K562 (cell line): ENCODE measurements around the gene PGGHG. TPM values are rescaled to one million over a fixed set of nuclear protein-coding genes. Genes with fewer than 3 reads are reported as not detected.
A peak's percentile ranks its signal among the peaks of the same experiment; 100 is the strongest.

Experiments
- HOXB6 ChIP-seq: fragments of 250-450 bp; sonication (Bioruptor Pico); IDR thresholded peaks from 2 replicates; pipeline ENCODE4 v1.5.1; 2022; ENCODE audit warnings: mild to moderate bottlenecking, borderline replicate concordance
- MBD2 ChIP-seq: sonication (generic); IDR thresholded peaks from 2 replicates; pipeline ENCODE4 v1.6.1; 2016; ENCODE audit warnings: low read depth, borderline replicate concordance
- MYBL2 ChIP-seq, 2 experiments: fragments of 450-650 bp in 1 of 2; sonication (generic) in 1 of 2; formaldehyde crosslinking in 1 of 2; IDR thresholded peaks; 2 replicates each; pipeline versions ENCODE4 v1.6.1 to v1.8.1; 2017 to 2022; ENCODE audit warnings: borderline replicate concordance in 1 of 2, inconsistent platforms in 1 of 2, low read depth in 1 of 2, mild to moderate bottlenecking in 1 of 2, missing genetic modification reagents in 1 of 2, moderate library complexity in 1 of 2
- RERE ChIP-seq: sonication (generic); formaldehyde crosslinking; IDR thresholded peaks from 2 replicates; pipeline ENCODE4 v1.8.0; 2023; ENCODE audit warnings: missing genetic modification reagents, mild to moderate bottlenecking, borderline replicate concordance
- SOX6 ChIP-seq: fragments of 450-650 bp; IDR thresholded peaks from 2 replicates; pipeline ENCODE4 v1.6.1; 2014; ENCODE audit warnings: mild to moderate bottlenecking
- SP1 ChIP-seq: sonication (generic); formaldehyde crosslinking; IDR thresholded peaks from 2 replicates; pipeline ENCODE4 v1.8.1; 2022; ENCODE audit warnings: mild to moderate bottlenecking, missing genetic modification reagents
- SRSF3 ChIP-seq: fragments of 200-400 bp; formaldehyde crosslinking; IDR thresholded peaks from 2 replicates; pipeline ENCODE4 v1.6.1; 2016; ENCODE audit warnings: mild to moderate bottlenecking, low read length, moderate library complexity; ENCODE audit not compliant: insufficient read depth
- THAP7 ChIP-seq: fragments of 250-450 bp; sonication (Bioruptor Pico); IDR thresholded peaks from 2 replicates; pipeline ENCODE4 v1.5.0; 2021
- UBTF ChIP-seq, 2 experiments: IDR thresholded peaks; 2 replicates each; pipeline ENCODE4 v1.6.1; 2012; ENCODE audit warnings: improper control_type of control experiment in 2 of 2, low read depth in 2 of 2, low read length in 2 of 2, borderline replicate concordance in 1 of 2
- ZBTB49 ChIP-seq: sonication (generic); formaldehyde crosslinking; IDR thresholded peaks from 2 replicates; pipeline ENCODE4 v1.8.0; 2022; ENCODE audit warnings: missing genetic modification reagents, mild to moderate bottlenecking, borderline replicate concordance
- ZC3H4 ChIP-seq: sonication (generic); formaldehyde crosslinking; IDR thresholded peaks from 2 replicates; pipeline ENCODE4 v1.9.0; 2021; ENCODE audit warnings: missing genetic modification reagents, borderline replicate concordance
- ZFP91 ChIP-seq: sonication (generic); formaldehyde crosslinking; IDR thresholded peaks from 2 replicates; pipeline ENCODE4 v1.8.0; 2022; ENCODE audit warnings: mild to moderate bottlenecking, missing genetic modification reagents
- ZNF431 ChIP-seq: sonication (generic); formaldehyde crosslinking; IDR thresholded peaks from 2 replicates; pipeline ENCODE4 v1.8.0; 2022; ENCODE audit warnings: mild to moderate bottlenecking, missing genetic modification reagents
- polyA plus RNA-seq, 8 experiments: library from polyadenylated mRNA; depleted of rRNA in 4 of 8; stranded (reverse) in 5 of 8; unstranded in 3 of 8; fragments of >200 nt; fragmentation: Nextera tagmentation in 2 of 8; fragmentation: Illumina TruSeq in 1 of 8; extraction: Ambion mirVana in 2 of 8; extraction: Trizol in 1 of 8; gene quantifications; 2 replicates each; pipeline versions ENCODE4 v1.2.1 to v1.2.3, GENCODE V29; 2011 to 2014; ENCODE audit warnings: inconsistent platforms in 1 of 8, missing spikeins in 1 of 8
- total RNA-seq, 7 experiments: library from RNA; depleted of rRNA in 6 of 7; stranded (reverse); fragments of >200 nt in 6 of 7; fragmentation: Illumina TruSeq in 2 of 7; extraction: Trizol in 2 of 7; gene quantifications; 2 replicates each; pipeline versions ENCODE4 v1.2.1 to v1.2.3, GENCODE V29; 2011 to 2021; ENCODE audit warnings: low replicate concordance in 1 of 7

Gene PGGHG
- total and polyA plus RNA-seq, 9 of the 15 experiments (the other 6 are each of a cell fraction or from before 2014, with no cell fraction given) = 0.38 to 85.1 (median 18.1) TPM

- no peak for TF ChIP-seq ZFP91 (CRISPR knock-in tag)
- no peak; the same call in 1 of the 2 replicates for TF ChIP-seq THAP7 (CRISPR knock-in tag)
- TF ChIP-seq ZC3H4 (CRISPR knock-in tag) = no peak
- TF ChIP-seq HOXB6 = no peak
- 0 out of 2 replicates have a peak, but pooled peaks have one; percentile 29 for TF ChIP-seq MBD2
- no peak for TF ChIP-seq ZBTB49 (CRISPR knock-in tag)
- peak; percentile 17; the same call in 1 of the 2 replicates for TF ChIP-seq SRSF3
- TF ChIP-seq ZNF431 (CRISPR knock-in tag) = peak; percentile 66; the same call in 1 of the 2 replicates
- no peak for TF ChIP-seq RERE (CRISPR knock-in tag)
- peak in 1 of 2 experiments; percentile 73; a peak in 2 of 4 replicates for TF ChIP-seq UBTF (IDR thresholded peaks at IDR 0.05; ENCODE audit: borderline replicate concordance in 1 of 2, low read depth in 2 of 2, low read length in 2 of 2)
- TF ChIP-seq MYBL2 (IDR thresholded peaks at IDR 0.05; ENCODE audit: low read depth) = no peak
- TF ChIP-seq MYBL2 (CRISPR knock-in tag; IDR thresholded peaks at IDR 0.05; ENCODE audit: borderline replicate concordance) = no peak
- TF ChIP-seq SOX6 = no peak
- no peak for TF ChIP-seq SP1 (CRISPR knock-in tag)
Observed at GRCh38 chr11:316031-316701, 27.2 kb downstream of the PGGHG start (continued).
